NB4 (cell line): ENCODE results near the gene NTRK2.

Source experiments
- DNase-seq: peaks from one replicate; pipeline ENCODE4 v3.0.0; 2010; ENCODE audit warnings: low read depth
- H3K4me3 ChIP-seq: one replicate; pipeline ENCODE4 v1.5.1; 2011; ENCODE audit warnings: mild to moderate bottlenecking, low read depth, low read length, moderate library complexity
- CTCF ChIP-seq: IDR thresholded peaks from one replicate; pipeline ENCODE4 v1.5.1; 2012; ENCODE audit warnings: low read depth, low read length
- MAX ChIP-seq: IDR thresholded peaks from 2 replicates; pipeline ENCODE4 v1.6.1; 2011; ENCODE audit warnings: low read depth, low read length
- MYC ChIP-seq: IDR thresholded peaks from 2 replicates; pipeline ENCODE4 v1.6.1; 2011; ENCODE audit warnings: low read depth, low read length
- POLR2A ChIP-seq: IDR thresholded peaks from 2 replicates; pipeline ENCODE4 v1.6.1; 2011; ENCODE audit warnings: mild to moderate bottlenecking; ENCODE audit not compliant: insufficient read length; ENCODE audit errors: extremely low read depth

Gene NTRK2

DNA sequence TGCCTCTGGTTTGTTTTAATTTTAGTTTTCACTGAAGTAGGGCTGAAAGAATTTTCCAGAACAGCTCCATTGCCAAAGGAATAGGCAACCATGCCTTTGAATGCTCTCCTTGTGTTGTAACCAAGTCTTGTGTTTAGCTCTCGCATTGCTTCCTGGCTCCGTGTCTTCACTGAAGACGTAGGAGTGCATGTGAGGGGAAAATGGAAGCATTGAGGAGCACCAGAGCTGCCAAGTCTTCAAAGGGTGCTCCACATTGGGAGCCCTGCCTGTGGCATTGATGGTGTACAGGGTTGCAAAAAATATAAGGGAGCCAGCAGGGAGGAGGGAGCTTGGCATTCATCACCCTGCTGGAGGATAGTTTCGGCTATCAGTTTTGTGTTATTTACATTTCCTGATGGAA is 86.6 kb downstream of the NTRK2 start:
- no peak for DNase-seq
- no peak for TF ChIP-seq POLR2A
- no peak for TF ChIP-seq CTCF
- no peak for TF ChIP-seq MYC
- TF ChIP-seq MAX, result no peak
- H3K4me3 ChIP-seq, result no peak overlapping the region

- no peak overlapping the region for H3K4me3 ChIP-seq
- TF ChIP-seq POLR2A (no peak), MYC (no peak), CTCF (no peak)
- DNase-seq, result no peak
Observed at GRCh38 chr9:84756731-84757130, 87.2 kb downstream of the NTRK2 start.

DNA sequence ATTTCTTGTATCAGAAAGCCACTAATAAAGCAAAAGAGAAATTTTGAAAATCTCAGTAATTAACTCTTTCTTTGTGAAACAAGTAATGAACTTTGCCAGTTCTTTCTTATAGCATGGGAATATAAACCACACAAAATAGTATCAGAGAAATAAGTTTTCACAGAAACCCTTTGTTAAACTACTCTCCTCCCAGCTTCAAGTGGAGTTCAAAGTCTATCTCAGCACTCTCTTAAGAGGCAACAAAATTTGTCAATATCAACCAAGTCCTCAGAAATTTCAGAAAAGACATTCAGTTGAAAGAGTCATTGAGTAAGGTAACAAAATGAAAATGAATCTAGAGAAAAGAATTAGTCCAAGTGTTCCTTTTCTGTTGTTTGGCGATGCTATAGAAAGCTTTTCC is 89.3 kb downstream of the NTRK2 start:
- no peak for DNase-seq
- H3K4me3 ChIP-seq, result no peak overlapping the region
- no peak for TF ChIP-seq MAX
- no peak for TF ChIP-seq POLR2A
- TF ChIP-seq CTCF, result no peak
- TF ChIP-seq MYC, result no peak

GRCh38 chr9:84759300-84759750 is 89.8 kb downstream of the NTRK2 start:
- no peak overlapping the region for H3K4me3 ChIP-seq
- no peak for DNase-seq
- no peak for TF ChIP-seq MYC
- no peak for TF ChIP-seq CTCF
- TF ChIP-seq MAX, result no peak
- no peak for TF ChIP-seq POLR2A

GRCh38 chr9:84759804-84760203 is 90.3 kb downstream of the NTRK2 start:
- no peak for TF ChIP-seq POLR2A
- TF ChIP-seq MAX, result no peak
- TF ChIP-seq MYC, result no peak
- no peak for TF ChIP-seq CTCF
- H3K4me3 ChIP-seq, result no peak overlapping the region
- DNase-seq, result no peak

- no peak for DNase-seq
- TF ChIP-seq POLR2A, result no peak
- no peak for TF ChIP-seq MYC
- no peak for TF ChIP-seq MAX
- no peak for TF ChIP-seq CTCF
- H3K4me3 ChIP-seq, result no peak overlapping the region
Observed at GRCh38 chr9:84761137-84761808, 91.7 kb downstream of the NTRK2 start.
